SIG-M5 treated with dmso at 0.1 percent for 504 hours (cell line): ENCODE results near the gene PAGE2B.
A peak's percentile ranks its signal among the peaks of the same experiment; 100 is the strongest.
"Not testable (repeated sequence)": the region's sequence is repeated elsewhere in the genome, so short reads cannot be mapped to it uniquely, and the experiment has no call there.

Experiments
- DNase-seq: peaks from one replicate; lab custom pipeline; 2025; ENCODE audit not compliant: unreplicated experiment; lab: John Stamatoyannopoulos, UW

PAGE2B gene

DNA sequence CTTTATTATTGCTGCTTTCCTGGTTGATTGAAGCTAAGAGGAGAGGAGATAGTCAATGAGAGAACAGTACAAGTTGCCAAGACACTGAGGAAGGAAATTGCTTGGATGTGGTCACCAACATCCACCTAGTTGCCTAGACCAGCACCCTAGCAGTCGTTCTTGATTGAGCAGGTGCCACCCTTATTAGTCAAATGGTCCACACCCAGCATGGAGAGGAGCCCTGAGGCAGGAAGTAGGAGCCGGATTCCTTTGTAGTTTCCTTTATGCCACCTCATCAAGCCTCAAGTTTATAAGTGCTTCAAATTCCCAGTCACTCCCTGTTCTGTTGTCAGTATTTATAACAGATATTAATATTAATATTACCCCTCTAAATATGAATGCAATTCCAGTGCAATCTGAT is 33.1 kb downstream of the PAGE2B start:
- DNase-seq, result no peak

DNA sequence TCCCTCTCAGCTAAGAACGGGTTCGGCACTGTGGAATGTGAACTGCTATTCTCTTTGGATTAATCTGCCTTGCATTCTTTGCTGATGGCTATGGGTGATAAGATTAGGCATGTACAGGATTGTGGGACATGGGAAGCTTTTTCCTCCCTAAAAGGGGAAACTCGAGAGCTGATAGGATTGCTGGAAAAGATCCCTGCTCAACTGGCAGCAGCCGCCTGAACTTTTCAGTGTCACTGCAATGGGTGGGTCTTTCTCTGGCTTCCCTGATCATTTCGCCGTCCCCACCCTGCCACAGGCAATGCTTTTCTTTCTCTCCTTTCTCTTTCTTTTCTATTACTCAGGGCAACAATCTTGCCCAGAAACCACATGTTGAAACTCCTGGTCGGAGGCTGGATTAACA is 34.5 kb downstream of the PAGE2B start:
- DNase-seq, result no peak

GRCh38 chrX:55111578-55112254 is 36.9 kb downstream of the PAGE2B start:
- DNase-seq, result no peak

- DNase-seq, result not testable (repeated sequence)
These were observed 41.8 kb downstream of the PAGE2B start for GRCh38 chrX:55116589-55116988.

DNA sequence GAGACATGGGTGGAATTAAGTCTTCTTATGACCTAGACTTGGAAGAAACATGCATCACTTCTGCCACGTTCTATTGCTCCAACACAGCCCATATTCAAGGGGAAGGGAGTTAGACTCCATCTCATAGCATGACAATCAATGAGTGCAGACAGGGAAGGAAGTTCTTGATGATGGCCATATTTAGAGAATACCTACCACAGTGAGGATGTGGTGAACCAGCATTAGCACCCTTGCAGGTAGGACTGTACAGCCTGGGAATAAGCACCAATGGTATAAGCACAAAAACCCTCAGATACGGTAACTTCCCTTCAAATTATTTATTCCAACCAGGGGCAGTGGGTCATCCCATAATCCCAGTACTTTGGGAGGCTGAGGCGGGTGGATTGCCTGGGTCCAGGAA is 43.7 kb downstream of the PAGE2B start:
- DNase-seq, result no peak

DNA sequence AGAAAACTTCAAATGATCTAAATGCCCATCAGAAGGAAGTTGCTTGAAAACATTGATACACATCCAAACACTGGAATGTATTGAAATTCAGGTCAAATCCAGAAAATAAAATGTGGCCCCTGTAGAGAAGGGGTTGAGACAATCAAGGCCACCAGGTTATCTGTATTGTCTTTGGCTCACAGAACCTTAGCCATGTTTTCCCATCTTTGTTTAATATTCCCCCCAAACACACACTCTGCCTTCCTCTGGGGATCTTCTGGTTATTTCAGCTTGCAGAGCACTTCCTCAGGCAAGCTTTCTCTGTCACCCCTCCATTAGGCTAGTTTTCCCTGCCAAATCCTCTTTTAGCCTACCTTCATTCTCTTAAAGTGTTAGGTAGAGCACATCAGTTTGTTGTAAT is 44.4 kb downstream of the PAGE2B start:
- DNase-seq, result no peak

- DNase-seq, result no peak
These were observed 44.9 kb downstream of the PAGE2B start for GRCh38 chrX:55119712-55120111.

- no peak for DNase-seq
These were observed 46.0 kb downstream of the PAGE2B start for GRCh38 chrX:55120761-55121358.

- no peak for DNase-seq
These were observed 49.1 kb downstream of the PAGE2B start for GRCh38 chrX:55123900-55124299.

GRCh38 chrX:55127692-55128091 is 52.9 kb downstream of the PAGE2B start:
- DNase-seq, result peak; percentile 55
